Right cardiac atrium (tissue), 5 donors: ENCODE measurements around the gene KLK10. TPM values are rescaled to one million over a fixed set of nuclear protein-coding genes. Genes with fewer than 3 reads are reported as not detected.

Experiments
- ATAC-seq, 2 donors: fragments of 200-7000 bp; cut with Tn5 transposase; one replicate each; pipeline versions ENCODE4 v1.8.0 to v1.9.1; 2020; ENCODE audit warnings: moderate library complexity in 2 of 2, mild to moderate bottlenecking in 1 of 2
- DNase-seq, 3 donors: peaks; one replicate each; pipeline ENCODE4 v3.0.0-alpha.2; 2020
- H3K27ac ChIP-seq: one replicate; pipeline ENCODE4 v1.5.1; 2013; ENCODE audit warnings: mild to moderate bottlenecking, low read length, control low read depth, moderate library complexity
- H3K27me3 ChIP-seq: one replicate; pipeline ENCODE4 v1.6.1; 2013; ENCODE audit not compliant: control insufficient read depth, insufficient read depth
- H3K4me1 ChIP-seq: one replicate; pipeline ENCODE4 v1.6.1; 2013; ENCODE audit warnings: low read length; ENCODE audit not compliant: control insufficient read depth, insufficient read depth
- H3K4me3 ChIP-seq: one replicate; pipeline ENCODE4 v1.5.1; 2013; ENCODE audit warnings: low read length, control low read depth
- H3K9me3 ChIP-seq: one replicate; pipeline ENCODE4 v1.6.1; 2013; ENCODE audit warnings: low read length; ENCODE audit not compliant: control insufficient read depth
- WGBS: extraction: QIAGEN DNeasy Blood & Tissue Kit; methylation state at CpG from one replicate; pipeline ENCODE4 v1.1.7; 2013; 5-methylcytosine and 5-hydroxymethylcytosine counted together
- intact Hi-C, 4 donors: fragments of 100-400 bp; cut with DNase I; formaldehyde crosslinking; loops; one replicate each; pipeline versions ENCODE4 v1.11.0 to v1.14.0; 2022 to 2023
- long read RNA-seq, 4 donors: library from polyadenylated mRNA; unstranded; transcript quantifications; one replicate each; pipeline ENCODE4 v2.0.0, GENCODE V29; 2020 to 2021
- polyA plus RNA-seq: library from polyadenylated mRNA; stranded (reverse); fragments of 200-250 nt; gene quantifications from one replicate; pipeline ENCODE4 v1.2.3, GENCODE V29; 2013
- total RNA-seq, 4 donors: library from RNA; stranded (reverse); fragmentation: NEBNext Ultra II Directional; extraction: Animal tissue kit (Norgen Biotek cat#: 25700); gene quantifications; one replicate each; pipeline ENCODE4 v1.2.1, GENCODE V29; 2021
- donor health status: healthy with polysubstance abuse.
- donor health status: DM: no; HTN: yes; CAD: no.
- donor health status: DM: no; HTN: no; CAD: no.
- donor health status: DM: no; HTN: yes; CAD: no; lungs with severe emphysema.
- donor health status: DM: yes; HTN: yes; CAD: no.

The KLK10 gene
- under 1 TPM in 3 of 4 donors, not detected in 1; 0.48 to 0.89 (median 0.50) TPM for total RNA-seq
- 0.48 TPM for polyA plus RNA-seq
- long read RNA-seq, donor 1, partial matches to known transcripts = 0 of 1 reads
- long read RNA-seq, donor 1, other reads (novel, unspliced or antisense) = 1 of 1 reads
- long read RNA-seq, donor 2 = 0 reads
- long read RNA-seq, donor 3 = 0 reads
- long read RNA-seq, donor 4 = 0 reads

- Histone ChIP-seq H3K27me3 (no peaks in the 10 kb centered on the region), H3K27ac (no peak within 1 kb of the TSS), H3K4me1 (peaks cover 4% of the 10 kb centered on the region), H3K9me3 (no peaks in the 10 kb centered on the region), H3K4me3 (peak within 1 kb of the TSS; percentile 29)
- no peak for ATAC-seq
- WGBS = 3% methylated on average over 14 of the region's 14 CpGs
- intact Hi-C loops = loop anchor here in 1 of 4 donors (5.0 kb wide), 1 partner anchor 78 kb away; no protein-coding TSS in a partner anchor
- peak in 1 of 3 donors; percentile 39 for DNase-seq
These were observed at the start of gene KLK10 for GRCh38 chr19:51019544-51019925. TSS of gene KLK10 (minus strand) at chr19:51019709. CDS start at chr19:51019130, 579 bp downstream.

GRCh38 chr19:51066393-51067186, 47.1 kb upstream of the KLK10 start:
- no peak overlapping the region for H3K4me3 ChIP-seq
- 58% methylated on average over 7 of the region's 7 CpGs for whole genome bisulfite sequencing
- DNase-seq = no peak
- H3K4me1 ChIP-seq = peaks cover 3% of the 10 kb centered on the region
- ATAC-seq = no peak
- H3K9me3 ChIP-seq = no peaks in the 10 kb centered on the region
- intact Hi-C loops = no loop called here
- H3K27ac ChIP-seq = no peak overlapping the region
- no peaks in the 10 kb centered on the region for H3K27me3 ChIP-seq

- Histone ChIP-seq H3K9me3 (no peaks in the 10 kb centered on the region), H3K27me3 (no peaks in the 10 kb centered on the region), H3K4me1 (peaks cover 3% of the 10 kb centered on the region), H3K4me3 (peak overlapping the region; percentile 27), H3K27ac (no peak overlapping the region)
- ATAC-seq (peak; percentile 30 to 45), DNase-seq (no peak)
- intact Hi-C loops = no loop called here
- WGBS = 12% methylated on average over 25 of the region's 25 CpGs
These were observed 45.9 kb upstream of the KLK10 start for GRCh38 chr19:51065221-51065960.

GRCh38 chr19:51064534-51065220, 45.2 kb upstream of the KLK10 start, which contains the start of gene KLK13:
TSS of gene KLK13 (minus strand) at chr19:51065092. CDS start at chr19:51065067, 25 bp downstream.
- ATAC-seq (peak; percentile 81 to 91), DNase-seq (peak; percentile 46 to 82 (median 76))
- Histone ChIP-seq H3K27ac (no peak within 1 kb of the TSS), H3K4me1 (peaks cover 3% of the 10 kb centered on the region), H3K9me3 (no peaks in the 10 kb centered on the region), H3K4me3 (peak within 1 kb of the TSS; percentile 27), H3K27me3 (no peaks in the 10 kb centered on the region)
- 13% methylated on average over 38 of the region's 38 CpGs for WGBS
- intact Hi-C loops = no loop called here

GRCh38 chr19:51063664-51064063, 44.2 kb upstream of the KLK10 start:
- 92% methylated on average over 7 of the region's 7 CpGs for WGBS
- Histone ChIP-seq H3K27me3 (no peaks in the 10 kb centered on the region), H3K4me1 (peaks cover 3% of the 10 kb centered on the region), H3K4me3 (no peak overlapping the region), H3K9me3 (no peaks in the 10 kb centered on the region), H3K27ac (no peak overlapping the region)
- ATAC-seq = no peak
- no peak for DNase-seq
- intact Hi-C loops = no loop called here

GRCh38 chr19:51060973-51061372, 41.5 kb upstream of the KLK10 start:
- intact Hi-C loops = no loop called here
- no peak overlapping the region for H3K27ac ChIP-seq
- no peak for ATAC-seq
- H3K27me3 ChIP-seq = no peaks in the 10 kb centered on the region
- 0% methylated on average over 1 of the region's 1 CpG for WGBS
- DNase-seq = no peak
- peaks cover 3% of the 10 kb centered on the region for H3K4me1 ChIP-seq
- no peaks in the 10 kb centered on the region for H3K9me3 ChIP-seq
- no peak overlapping the region for H3K4me3 ChIP-seq

- H3K4me3 ChIP-seq = no peak overlapping the region
- ATAC-seq = no peak
- intact Hi-C loops = no loop called here
- 64% methylated on average over 4 of the region's 4 CpGs for WGBS
- no peaks in the 10 kb centered on the region for H3K9me3 ChIP-seq
- no peaks in the 10 kb centered on the region for H3K27me3 ChIP-seq
- H3K4me1 ChIP-seq = peaks cover 3% of the 10 kb centered on the region
- H3K27ac ChIP-seq = no peak overlapping the region
- DNase-seq = no peak
These were observed 40.8 kb upstream of the KLK10 start for GRCh38 chr19:51060336-51060735.

- intact Hi-C loops = no loop called here
- H3K9me3 ChIP-seq = no peaks in the 10 kb centered on the region
- no peak for DNase-seq
- 78% methylated on average over 7 of the region's 7 CpGs for WGBS
- H3K27me3 ChIP-seq = no peaks in the 10 kb centered on the region
- H3K4me1 ChIP-seq = no peaks in the 10 kb centered on the region
- ATAC-seq = no peak
- H3K27ac ChIP-seq = no peak overlapping the region
- no peak overlapping the region for H3K4me3 ChIP-seq
These were observed 40.2 kb upstream of the KLK10 start for GRCh38 chr19:51059715-51060114.

GRCh38 chr19:51055866-51056265, 36.4 kb upstream of the KLK10 start:
- intact Hi-C loops = no loop called here
- Histone ChIP-seq H3K27me3 (no peaks in the 10 kb centered on the region), H3K9me3 (no peaks in the 10 kb centered on the region), H3K4me1 (no peaks in the 10 kb centered on the region), H3K27ac (no peak overlapping the region), H3K4me3 (no peak overlapping the region)
- no peak for ATAC-seq
- DNase-seq = no peak

GRCh38 chr19:51047031-51047335, 27.5 kb upstream of the KLK10 start:
- no peaks in the 10 kb centered on the region for H3K27me3 ChIP-seq
- H3K4me1 ChIP-seq = no peaks in the 10 kb centered on the region
- H3K9me3 ChIP-seq = no peaks in the 10 kb centered on the region
- no peak overlapping the region for H3K4me3 ChIP-seq
- ATAC-seq = no peak
- 14% methylated on average over 4 of the region's 4 CpGs for whole genome bisulfite sequencing
- DNase-seq = no peak
- no peak overlapping the region for H3K27ac ChIP-seq
- intact Hi-C loops = no loop called here

- WGBS = 82% methylated on average over 11 of the region's 11 CpGs
- DNase-seq = no peak
- H3K4me1 ChIP-seq = no peaks in the 10 kb centered on the region
- H3K27ac ChIP-seq = no peak overlapping the region
- intact Hi-C loops = no loop called here
- no peak for ATAC-seq
- no peaks in the 10 kb centered on the region for H3K9me3 ChIP-seq
- no peak overlapping the region for H3K4me3 ChIP-seq
- no peaks in the 10 kb centered on the region for H3K27me3 ChIP-seq
These were observed 24.8 kb upstream of the KLK10 start for GRCh38 chr19:51044327-51044726.
